ENCODE measurements around the gene NOTCH1.

DNA sequence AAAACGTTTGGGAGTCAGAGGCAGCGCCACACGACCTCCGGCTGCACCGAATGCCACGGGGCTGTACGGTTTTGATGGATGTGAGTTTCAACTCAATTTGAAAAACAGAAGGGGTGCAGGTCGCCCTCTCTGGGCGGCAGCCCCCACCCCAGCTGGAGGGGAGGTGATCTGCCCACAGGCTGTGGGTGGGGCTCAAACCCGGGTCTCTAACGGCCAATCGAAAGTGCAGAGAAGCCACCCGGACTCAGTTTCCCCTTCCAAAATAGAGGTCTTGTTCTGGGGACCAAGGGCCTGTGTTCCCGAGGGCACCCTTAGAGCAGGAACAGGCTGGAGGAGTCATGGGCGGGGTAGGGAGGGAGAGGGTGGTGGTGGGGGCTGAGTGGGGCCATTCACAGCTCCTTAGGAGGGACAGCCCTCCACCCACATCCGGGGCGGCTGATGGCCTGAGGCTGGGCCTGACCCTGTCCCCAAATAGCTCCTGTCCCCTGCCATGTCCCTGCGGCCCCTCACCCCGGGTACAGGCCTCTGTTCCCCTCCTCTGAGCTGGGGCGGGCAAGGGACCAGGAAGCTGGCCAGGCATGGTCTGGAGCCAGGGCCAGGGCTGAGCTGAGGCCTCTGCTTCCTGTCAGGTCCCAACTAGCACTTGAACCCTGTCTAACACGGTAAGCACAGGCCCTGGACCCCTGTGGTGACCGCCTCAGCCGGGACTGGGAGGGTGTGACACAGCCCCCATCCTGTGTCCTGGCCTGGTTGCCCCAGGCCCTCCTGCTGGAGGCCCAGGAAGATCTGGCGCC lies 22.6 kb upstream of the NOTCH1 start:
- TF ChIP-seq POLR2AphosphoS5 (IDR thresholded peaks at IDR 0.05; ENCODE audit: borderline replicate concordance, low read depth, low read length): no peak
- TF ChIP-seq EZH2 (IDR thresholded peaks at IDR 0.05): no peak

Data from SK-N-MC (cell line).